Gastroesophageal sphincter (tissue), 3 donors: Measurements from ENCODE around the gene ZKSCAN5.
"Not testable (repeated sequence)": the region's sequence is repeated elsewhere in the genome, so short reads cannot be mapped to it uniquely, and the experiment has no call there.

ENCODE experiments used
- POLR2AphosphoS5 ChIP-seq: sonication (generic); formaldehyde crosslinking; IDR thresholded peaks from one replicate; pipeline ENCODE4 v1.6.1; 2017; ENCODE audit warnings: antibody characterized with exemption
- TF ChIP-seq, protein P1 (sequence below), 4 experiments: fragments of 200-600 bp in 2 of 4; fragments of 450-650 bp in 2 of 4; sonication (generic) in 1 of 4; IDR thresholded peaks; one replicate each; pipeline ENCODE4 v1.5.1; 2017 to 2019; ENCODE audit warnings: antibody characterized with exemption in 4 of 4, mild to moderate bottlenecking in 2 of 4, moderate library complexity in 2 of 4

GRCh38 chr7:99580778-99581332 is 76.4 kb downstream of the ZKSCAN5 start:
- TF ChIP-seq, protein P1, sequence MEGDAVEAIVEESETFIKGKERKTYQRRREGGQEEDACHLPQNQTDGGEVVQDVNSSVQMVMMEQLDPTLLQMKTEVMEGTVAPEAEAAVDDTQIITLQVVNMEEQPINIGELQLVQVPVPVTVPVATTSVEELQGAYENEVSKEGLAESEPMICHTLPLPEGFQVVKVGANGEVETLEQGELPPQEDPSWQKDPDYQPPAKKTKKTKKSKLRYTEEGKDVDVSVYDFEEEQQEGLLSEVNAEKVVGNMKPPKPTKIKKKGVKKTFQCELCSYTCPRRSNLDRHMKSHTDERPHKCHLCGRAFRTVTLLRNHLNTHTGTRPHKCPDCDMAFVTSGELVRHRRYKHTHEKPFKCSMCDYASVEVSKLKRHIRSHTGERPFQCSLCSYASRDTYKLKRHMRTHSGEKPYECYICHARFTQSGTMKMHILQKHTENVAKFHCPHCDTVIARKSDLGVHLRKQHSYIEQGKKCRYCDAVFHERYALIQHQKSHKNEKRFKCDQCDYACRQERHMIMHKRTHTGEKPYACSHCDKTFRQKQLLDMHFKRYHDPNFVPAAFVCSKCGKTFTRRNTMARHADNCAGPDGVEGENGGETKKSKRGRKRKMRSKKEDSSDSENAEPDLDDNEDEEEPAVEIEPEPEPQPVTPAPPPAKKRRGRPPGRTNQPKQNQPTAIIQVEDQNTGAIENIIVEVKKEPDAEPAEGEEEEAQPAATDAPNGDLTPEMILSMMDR (IDR thresholded peaks at IDR 0.05): not testable (repeated sequence)
- not testable (repeated sequence) for TF ChIP-seq POLR2AphosphoS5
